HUES64 (cell line): ENCODE results near the gene POLR2H.
"Not testable (repeated sequence)": the region's sequence is repeated elsewhere in the genome, so short reads cannot be mapped to it uniquely, and the experiment has no call there.

Experiments used
- H3K27ac ChIP-seq: 2 replicates; pipeline ENCODE4 v1.7.0; 2013; ENCODE audit warnings: low read depth, low read length, inconsistent platforms
- H3K27me3 ChIP-seq: 2 replicates; pipeline ENCODE4 v1.6.1; 2013; ENCODE audit warnings: mild to moderate bottlenecking, low read length; ENCODE audit not compliant: insufficient read depth
- H3K36me3 ChIP-seq: 2 replicates; pipeline ENCODE4 v1.6.1; 2013; ENCODE audit warnings: mild to moderate bottlenecking, low read length; ENCODE audit not compliant: insufficient read depth
- H3K4me1 ChIP-seq: 2 replicates; pipeline ENCODE4 v1.6.1; 2013; ENCODE audit warnings: mild to moderate bottlenecking, low read length, moderate library complexity; ENCODE audit not compliant: insufficient read depth
- H3K4me3 ChIP-seq: 2 replicates; pipeline ENCODE4 v1.5.1; 2013; ENCODE audit warnings: mild to moderate bottlenecking, low read length, moderate library complexity
- H3K9ac ChIP-seq: 2 replicates; pipeline ENCODE4 v1.6.1; 2013; ENCODE audit warnings: mild to moderate bottlenecking, low read depth, low read length
- H3K9me3 ChIP-seq: 2 replicates; pipeline ENCODE4 v1.6.1; 2013; ENCODE audit warnings: low read depth, low read length; ENCODE audit not compliant: insufficient read depth
- WGBS: fragments of 150-250, 120-280 bp; methylation state at CpG from one replicate; pipeline ENCODE4 v1.1.7; 2013; ENCODE audit warnings: missing lambda C conversion rate; 5-methylcytosine and 5-hydroxymethylcytosine counted together

The POLR2H gene

DNA sequence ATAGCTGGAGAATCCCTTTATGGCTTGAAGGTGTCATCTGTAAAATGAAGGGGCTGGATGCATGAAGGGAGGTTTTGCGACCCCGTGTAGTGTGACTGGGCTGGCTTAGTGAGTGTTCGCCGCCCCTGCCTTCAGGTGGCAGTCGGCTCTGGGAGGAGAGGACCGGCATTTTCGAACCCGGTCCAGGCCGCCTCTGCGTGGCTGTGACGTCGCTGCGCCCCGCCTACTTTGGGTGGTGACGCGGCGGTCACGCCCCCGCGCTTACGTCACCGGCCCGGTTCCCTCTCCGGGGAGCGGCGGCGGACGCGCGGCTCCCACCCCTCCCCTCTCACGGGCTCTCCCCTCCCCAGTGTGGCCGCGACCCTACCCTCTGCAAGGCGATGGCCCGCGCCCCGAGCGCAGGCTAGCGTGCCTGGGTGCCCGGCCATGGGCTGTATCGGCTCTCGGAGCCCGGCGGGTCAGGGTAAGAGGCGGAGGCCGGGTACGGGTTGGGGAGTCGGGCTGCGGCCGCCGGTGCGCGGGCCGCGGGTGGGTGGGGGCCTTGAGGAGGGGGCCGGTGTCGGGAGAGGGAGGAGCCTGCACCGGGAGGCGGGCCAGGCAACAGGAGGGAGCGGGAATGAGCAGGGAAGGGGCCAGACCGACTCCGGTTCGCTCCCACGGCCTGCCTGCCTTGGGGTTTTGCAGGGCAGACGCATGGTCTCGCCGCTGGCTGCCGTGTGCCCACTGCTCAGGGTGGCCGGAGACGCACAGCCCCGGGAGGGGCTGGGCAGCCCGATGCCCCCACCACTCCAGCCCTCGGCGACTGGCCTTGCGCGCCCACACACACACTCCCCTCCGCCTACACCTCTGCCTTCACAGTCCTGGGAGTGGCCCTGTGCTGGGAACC is 25.6 kb upstream of the POLR2H start:
- peaks cover 16% of the 10 kb centered on the region; the same call in 1 of the 2 replicates for H3K4me1 ChIP-seq
- H3K9me3 ChIP-seq: no peaks in the 10 kb centered on the region
- no peaks in the 10 kb centered on the region for H3K27me3 ChIP-seq
- H3K36me3 ChIP-seq: peaks cover 42% of the 10 kb centered on the region
- 1% methylated on average over 77 of the region's 77 CpGs for WGBS
- H3K4me3 ChIP-seq: peak overlapping the region; percentile 83
- peak overlapping the region; percentile 97 for H3K27ac ChIP-seq
- H3K9ac ChIP-seq: peak overlapping the region; percentile 80

DNA sequence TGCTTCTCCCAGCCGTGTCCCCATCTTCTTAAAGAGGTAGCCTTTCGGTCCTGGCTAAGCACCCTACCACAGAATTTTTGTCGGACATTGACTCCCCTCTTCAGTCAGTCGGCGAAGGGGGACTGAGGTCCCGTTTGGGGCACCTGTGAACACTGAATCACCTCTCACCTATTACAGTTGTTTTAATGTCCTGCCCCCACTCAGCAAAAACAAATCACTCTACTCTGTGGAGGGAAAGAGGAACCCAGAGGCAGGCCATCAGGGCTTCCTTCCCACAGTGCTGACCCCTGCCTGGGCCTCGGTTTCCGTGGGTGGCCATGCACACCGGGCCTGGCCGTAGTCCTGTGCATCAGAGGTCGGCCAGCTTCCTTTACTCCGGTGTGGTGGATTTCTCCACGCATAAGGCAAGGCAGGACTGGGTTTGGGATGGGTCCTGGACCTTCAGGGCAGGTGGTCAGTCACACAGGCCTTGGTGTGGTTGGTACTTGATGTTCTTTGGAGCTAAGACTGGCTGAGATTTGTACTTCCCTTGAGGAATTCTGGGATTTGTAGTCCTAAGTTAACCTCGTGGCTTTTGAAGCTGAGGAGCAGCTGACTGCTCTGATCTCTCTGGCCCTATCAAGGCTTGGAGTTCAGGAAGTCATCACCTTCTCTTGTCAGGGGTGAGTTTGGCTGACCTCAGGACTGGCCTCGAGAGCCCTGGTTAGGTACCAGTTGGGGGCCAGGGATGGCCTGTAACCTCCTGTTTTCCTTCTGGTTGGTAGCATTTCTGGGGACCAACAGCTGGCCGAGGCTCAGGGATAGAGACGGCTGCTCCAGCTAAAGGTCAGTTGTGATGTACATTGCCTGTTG is 24.7 kb upstream of the POLR2H start:
- H3K4me3 ChIP-seq: peak overlapping the region; percentile 83
- peak overlapping the region; percentile 97; the same call in 1 of the 2 replicates for H3K27ac ChIP-seq
- H3K36me3 ChIP-seq: peaks cover 37% of the 10 kb centered on the region
- H3K9ac ChIP-seq: peak overlapping the region; percentile 80
- H3K27me3 ChIP-seq: no peaks in the 10 kb centered on the region
- 40% methylated on average over 17 of the region's 17 CpGs for WGBS
- H3K4me1 ChIP-seq: peaks cover 16% of the 10 kb centered on the region; the same call in 1 of the 2 replicates
- H3K9me3 ChIP-seq: no peaks in the 10 kb centered on the region

DNA sequence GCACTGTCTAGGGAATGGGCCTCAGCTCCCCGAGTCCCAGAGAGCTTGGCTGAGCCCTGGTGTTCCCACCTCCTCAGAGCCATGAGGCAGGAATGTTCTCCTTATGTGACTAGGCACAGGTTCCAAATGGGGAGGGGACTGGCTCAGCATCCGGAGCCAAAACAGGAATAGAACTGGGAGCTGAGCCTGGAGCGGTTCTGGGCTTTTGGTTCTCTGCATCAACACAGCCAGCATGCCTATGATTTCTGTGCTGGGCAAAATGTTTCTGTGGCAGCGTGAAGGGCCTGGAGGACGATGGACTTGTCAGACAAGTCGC is 24.2 kb upstream of the POLR2H start, which contains the start of gene FAM131A:
Gene FAM131A, plus strand, starts transcription at position 202 of the 316 bp plus-strand sequence. Its CDS starts 31 bp downstream, at position 233.
- H3K36me3 ChIP-seq: peaks cover 36% of the 10 kb centered on the region
- peak within 1 kb of the TSS; percentile 83 for H3K4me3 ChIP-seq
- peak within 1 kb of the TSS; percentile 97; the same call in 1 of the 2 replicates for H3K27ac ChIP-seq
- no peaks in the 10 kb centered on the region for H3K9me3 ChIP-seq
- H3K27me3 ChIP-seq: no peaks in the 10 kb centered on the region
- H3K9ac ChIP-seq: peak within 1 kb of the TSS; percentile 80
- 90% methylated on average over 6 of the region's 6 CpGs for WGBS
- H3K4me1 ChIP-seq: peaks cover 16% of the 10 kb centered on the region; the same call in 1 of the 2 replicates

DNA sequence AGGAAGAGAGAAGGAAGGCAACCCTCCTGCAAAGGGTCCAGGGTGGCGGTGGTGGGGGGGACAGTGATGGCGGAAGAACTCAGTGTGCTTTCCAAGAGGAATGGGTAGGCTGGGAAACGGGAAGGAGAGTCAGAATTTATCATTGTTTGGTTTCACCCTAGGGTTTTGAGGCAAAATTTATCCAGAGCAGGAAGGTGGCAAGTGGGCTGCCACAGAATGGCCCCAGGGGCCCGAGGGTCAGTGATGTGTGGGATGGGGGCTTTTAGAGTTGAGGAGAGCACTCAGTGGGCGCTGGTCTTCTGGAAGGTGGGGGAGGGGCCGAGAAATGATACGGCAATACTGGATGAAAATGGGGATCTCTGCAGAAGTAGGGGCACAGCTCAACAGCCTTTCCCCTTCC is 23.5 kb upstream of the POLR2H start:
- peaks cover 16% of the 10 kb centered on the region; the same call in 1 of the 2 replicates for H3K4me1 ChIP-seq

DNA sequence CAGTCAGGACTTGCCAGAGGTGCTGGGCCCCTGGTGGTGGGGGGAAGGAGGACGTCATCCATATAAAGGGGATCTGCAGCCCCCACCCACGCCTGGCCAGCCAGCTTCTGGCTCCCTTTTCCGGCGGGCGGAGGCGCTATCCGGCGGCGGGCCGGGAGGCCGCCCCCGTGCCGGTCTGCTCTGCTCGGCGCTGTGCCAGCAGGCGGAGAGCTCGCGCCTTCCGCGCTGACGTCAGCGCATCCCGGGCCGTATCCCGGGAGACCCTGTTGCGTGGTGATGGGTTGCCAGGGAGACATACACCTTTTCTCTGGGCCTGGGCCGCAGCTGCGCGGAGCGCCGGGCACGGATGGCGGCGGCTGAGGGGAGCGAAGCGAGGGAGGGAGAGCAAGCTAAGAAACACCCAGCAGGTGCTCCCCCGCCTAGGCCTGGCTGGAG is 23.0 kb upstream of the POLR2H start:
- H3K4me1 ChIP-seq: peaks cover 16% of the 10 kb centered on the region; the same call in 1 of the 2 replicates
- no peaks in the 10 kb centered on the region for H3K9me3 ChIP-seq
- H3K36me3 ChIP-seq: peaks cover 33% of the 10 kb centered on the region
- 0 out of 2 replicates have a peak overlapping the region, but pooled peaks have one; percentile 5 for H3K9ac ChIP-seq
- WGBS: 81% methylated on average over 37 of the region's 37 CpGs
- peak overlapping the region; percentile 38 for H3K4me3 ChIP-seq
- H3K27me3 ChIP-seq: no peaks in the 10 kb centered on the region
- H3K27ac ChIP-seq: no peak overlapping the region

More for the DNA sequence above, 23.5 kb upstream of the POLR2H start:
- 85% methylated on average over 7 of the region's 7 CpGs for WGBS
- H3K9ac ChIP-seq: 0 out of 2 replicates have a peak overlapping the region, but pooled peaks have one; percentile 5
- H3K27me3 ChIP-seq: no peaks in the 10 kb centered on the region
- peaks cover 35% of the 10 kb centered on the region for H3K36me3 ChIP-seq
- no peak overlapping the region for H3K27ac ChIP-seq
- no peaks in the 10 kb centered on the region for H3K9me3 ChIP-seq
- peak overlapping the region; percentile 38 for H3K4me3 ChIP-seq

DNA sequence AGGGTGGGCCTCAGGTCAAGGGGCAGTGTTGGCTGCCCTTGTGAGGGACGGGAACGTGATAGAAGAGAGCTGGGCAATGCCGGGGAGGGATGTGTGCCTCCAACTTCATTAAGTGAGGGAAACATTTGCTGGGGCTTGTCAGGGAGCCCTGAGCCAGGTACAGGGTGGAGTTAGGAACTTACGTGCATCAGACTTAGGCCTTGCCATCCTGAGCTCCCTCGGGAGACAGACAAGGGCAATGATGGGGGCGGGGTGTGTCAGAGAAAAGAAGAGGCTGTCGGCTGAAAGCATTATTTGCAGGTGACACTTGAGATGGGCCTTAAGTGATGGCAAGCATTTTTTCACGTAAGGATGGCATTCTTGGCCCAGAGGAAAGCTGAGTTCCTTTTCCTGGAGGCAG is 22.5 kb upstream of the POLR2H start:
- Histone ChIP-seq H3K9me3 (no peaks in the 10 kb centered on the region), H3K4me3 (peak overlapping the region; percentile 38), H3K27ac (no peak overlapping the region), H3K36me3 (peaks cover 30% of the 10 kb centered on the region), H3K4me1 (peaks cover 16% of the 10 kb centered on the region; the same call in 1 of the 2 replicates), H3K9ac (no peak overlapping the region), H3K27me3 (no peaks in the 10 kb centered on the region)
- WGBS: 80% methylated on average over 8 of the region's 8 CpGs

DNA sequence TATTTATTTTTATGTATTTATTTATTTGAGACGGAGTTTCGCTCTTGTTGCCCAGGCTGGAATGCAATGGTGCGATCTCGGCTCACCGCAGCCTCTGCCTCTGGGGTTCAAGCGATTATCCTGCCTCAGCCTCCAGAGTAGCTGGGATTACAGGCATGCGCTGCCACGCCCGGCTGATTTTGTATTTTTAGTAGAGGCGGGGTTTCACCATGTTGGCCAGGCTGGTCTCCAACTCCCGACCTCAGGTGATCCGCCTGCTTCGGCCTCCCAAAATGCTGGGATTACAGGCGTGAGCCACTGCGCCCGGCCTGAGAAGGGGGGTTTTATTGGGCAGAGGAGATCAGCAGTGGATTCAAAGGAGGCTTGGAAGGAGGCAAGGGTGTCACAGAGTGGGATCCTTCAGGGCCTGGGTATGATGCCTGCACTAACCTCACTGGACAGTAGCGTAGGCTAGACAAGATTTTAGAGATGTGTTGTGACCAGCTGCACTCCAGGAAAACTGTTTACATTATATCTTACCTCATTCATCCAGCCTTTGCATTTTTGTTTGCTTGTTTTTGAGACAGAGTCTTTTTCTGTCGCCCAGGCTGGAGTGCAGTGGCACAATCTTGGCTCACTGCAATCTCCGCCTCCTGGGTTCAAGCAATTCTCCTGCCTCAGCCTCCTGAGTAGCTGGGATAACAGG is 21.9 kb upstream of the POLR2H start:
- H3K27me3 ChIP-seq, H3K9me3 ChIP-seq, H3K27ac ChIP-seq, H3K9ac ChIP-seq, H3K4me3 ChIP-seq: not testable (repeated sequence)
- Histone ChIP-seq H3K36me3 (peaks cover 28% of the 10 kb centered on the region), H3K4me1 (peaks cover 16% of the 10 kb centered on the region; the same call in 1 of the 2 replicates)
- WGBS: 92% methylated on average over 19 of the region's 19 CpGs

DNA sequence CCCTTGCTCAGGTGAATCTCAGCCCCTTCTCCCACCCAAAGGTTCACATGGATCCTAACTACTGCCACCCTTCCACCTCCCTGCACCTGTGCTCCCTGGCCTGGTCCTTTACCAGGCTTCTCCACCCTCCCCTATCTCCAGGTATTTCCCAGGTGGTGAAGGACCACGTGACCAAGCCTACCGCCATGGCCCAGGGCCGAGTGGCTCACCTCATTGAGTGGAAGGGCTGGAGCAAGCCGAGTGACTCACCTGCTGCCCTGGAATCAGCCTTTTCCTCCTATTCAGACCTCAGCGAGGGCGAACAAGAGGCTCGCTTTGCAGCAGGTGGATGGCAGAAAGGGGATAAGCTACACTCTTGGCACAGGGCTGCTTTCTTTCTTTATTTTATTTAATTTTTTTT is 19.6 kb upstream of the POLR2H start:
- peaks cover 22% of the 10 kb centered on the region for H3K4me1 ChIP-seq
- no peak overlapping the region for H3K9ac ChIP-seq
- H3K27me3 ChIP-seq: no peaks in the 10 kb centered on the region
- 96% methylated on average over 7 of the region's 7 CpGs for WGBS
- H3K9me3 ChIP-seq: no peaks in the 10 kb centered on the region
- peaks cover 28% of the 10 kb centered on the region for H3K36me3 ChIP-seq
- no peak overlapping the region for H3K27ac ChIP-seq
- H3K4me3 ChIP-seq: no peak overlapping the region

DNA sequence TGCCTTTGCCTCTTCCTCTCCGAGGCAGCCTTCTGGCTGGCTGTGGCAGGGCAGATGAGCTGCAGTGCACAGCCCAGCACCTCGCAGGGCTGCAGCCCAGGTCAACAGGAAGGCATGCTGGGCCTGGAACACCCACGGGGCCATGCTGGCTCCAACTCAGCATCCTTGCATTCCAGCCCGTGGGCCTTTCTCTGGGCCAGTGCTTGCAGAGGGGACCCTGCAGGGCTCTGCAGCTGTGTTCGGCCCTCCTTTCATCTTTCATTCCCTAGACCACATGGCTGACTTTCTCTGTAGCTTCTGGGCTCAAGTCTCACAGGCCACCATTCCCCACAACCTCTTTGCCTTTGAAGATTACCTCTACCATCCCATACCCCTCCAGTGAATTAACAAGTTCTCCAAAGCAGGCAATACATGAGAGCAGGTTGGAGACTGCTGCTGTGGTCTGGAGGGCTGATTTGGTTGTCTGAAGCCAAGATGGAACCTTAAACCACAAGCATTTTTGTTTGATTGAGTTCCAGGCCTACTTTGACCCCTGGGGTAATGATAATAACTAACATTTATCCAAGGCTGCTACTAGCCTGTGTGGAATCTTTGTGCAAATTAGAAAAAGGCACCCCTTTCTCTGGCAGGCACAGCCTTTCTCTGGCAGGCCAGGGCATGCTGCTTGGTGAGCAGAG is 18.2 kb upstream of the POLR2H start:
- no peak overlapping the region for H3K9ac ChIP-seq
- 83% methylated on average over 5 of the region's 5 CpGs for whole genome bisulfite sequencing
- no peaks in the 10 kb centered on the region for H3K27me3 ChIP-seq
- peaks cover 30% of the 10 kb centered on the region for H3K36me3 ChIP-seq
- no peak overlapping the region for H3K4me3 ChIP-seq
- H3K9me3 ChIP-seq: no peaks in the 10 kb centered on the region
- no peak overlapping the region for H3K27ac ChIP-seq
- peaks cover 15% of the 10 kb centered on the region for H3K4me1 ChIP-seq
